HEK293 (cell line): ENCODE measurements around the gene TRAPPC12.

ENCODE experiments used
- CTCF ChIA-PET: fragments of 350-600 bp; formaldehyde crosslinking; extraction: SDS; loops from one replicate; lab custom pipeline; 2021; ENCODE audit warnings: antibody characterized with exemption; lab: Yijun Ruan, JAX
- POLR2A ChIA-PET: fragments of 300-600 bp; formaldehyde crosslinking; extraction: SDS; loops from one replicate; lab custom pipeline; 2020; ENCODE audit warnings: antibody characterized with exemption, inconsistent platforms; lab: Yijun Ruan, JAX
- H3K27ac ChIP-seq: fragments of 200-500 bp; sonication (Bioruptor generic); 2 replicates; pipeline ENCODE4 v1.5.1; 2014; ENCODE audit warnings: low read depth, low read length, control low read depth, inconsistent platforms; ENCODE audit errors: extremely low read depth
- H3K36me3 ChIP-seq, 2 experiments: fragments of 200-500 bp in 1 of 2; sonication (Bioruptor generic) in 1 of 2; 1 replicate in 1 of 2; 2 replicates in 1 of 2; pipeline ENCODE4 v1.5.1; 2014 to 2017; ENCODE audit warnings: inconsistent platforms in 2 of 2, low read length in 2 of 2; ENCODE audit not compliant: control insufficient read depth in 2 of 2, insufficient read depth in 1 of 2
- H3K4me1 ChIP-seq: fragments of 200-500 bp; sonication (Bioruptor generic); 2 replicates; pipeline ENCODE4 v1.5.1; 2014; ENCODE audit warnings: mild to moderate bottlenecking, low read length, inconsistent platforms; ENCODE audit not compliant: control insufficient read depth, insufficient read depth
- H3K4me3 ChIP-seq: 2 replicates; pipeline ENCODE4 v1.5.1; 2011; ENCODE audit warnings: low read depth, mild to moderate bottlenecking, control low read depth, low read length, moderate library complexity
- H3K9me3 ChIP-seq: fragments of 200-500 bp; sonication (Bioruptor generic); 2 replicates; pipeline ENCODE4 v1.5.1; 2014; ENCODE audit warnings: low read depth, low read length, inconsistent platforms; ENCODE audit not compliant: control insufficient read depth, insufficient read depth
- HOXD13 ChIP-seq: sonication (generic); formaldehyde crosslinking; IDR thresholded peaks from 2 replicates; pipeline ENCODE4 v1.8.0; 2022; ENCODE audit warnings: missing genetic modification reagents, borderline replicate concordance
- OVOL3 ChIP-seq: fragments of 450-650 bp; formaldehyde crosslinking; IDR thresholded peaks from 2 replicates; pipeline ENCODE4 v1.5.1; 2016; ENCODE audit warnings: missing biosample characterization, missing genetic modification characterization
- REPIN1 ChIP-seq: fragments of 450-650 bp; formaldehyde crosslinking; IDR thresholded peaks from 2 replicates; pipeline ENCODE4 v1.5.1; 2017; ENCODE audit warnings: missing biosample characterization, missing genetic modification characterization, low read depth
- SCRT1 ChIP-seq: fragments of 450-650 bp; formaldehyde crosslinking; IDR thresholded peaks from 2 replicates; pipeline ENCODE4 v1.5.1; 2016; ENCODE audit warnings: missing biosample characterization, missing genetic modification characterization, borderline replicate concordance
- WT1 ChIP-seq: fragments of 450-650 bp; formaldehyde crosslinking; IDR thresholded peaks from 2 replicates; pipeline ENCODE4 v1.5.1; 2016; ENCODE audit warnings: missing biosample characterization, missing genetic modification characterization
- ZBTB17 ChIP-seq: fragments of 450-650 bp; formaldehyde crosslinking; IDR thresholded peaks from 2 replicates; pipeline ENCODE4 v1.5.1; 2016; ENCODE audit warnings: missing biosample characterization, missing genetic modification characterization
- ZIC2 ChIP-seq: fragments of 450-650 bp; formaldehyde crosslinking; IDR thresholded peaks from 2 replicates; pipeline ENCODE4 v1.5.1; 2016; ENCODE audit warnings: missing biosample characterization, missing genetic modification characterization
- ZNF121 ChIP-seq: fragments of 450-650 bp; formaldehyde crosslinking; IDR thresholded peaks from 2 replicates; pipeline ENCODE4 v1.5.1; 2016; ENCODE audit warnings: missing biosample characterization, missing genetic modification characterization
- ZNF138 ChIP-seq: fragments of 450-650 bp; formaldehyde crosslinking; IDR thresholded peaks from 2 replicates; pipeline ENCODE4 v1.5.1; 2016; ENCODE audit warnings: missing biosample characterization, missing genetic modification characterization, borderline replicate concordance
- ZNF16 ChIP-seq: fragments of 450-650 bp; formaldehyde crosslinking; IDR thresholded peaks from 2 replicates; pipeline ENCODE4 v1.5.1; 2016; ENCODE audit warnings: low read depth, missing biosample characterization, missing genetic modification characterization
- ZNF184 ChIP-seq: fragments of 450-650 bp; IDR thresholded peaks from 2 replicates; pipeline ENCODE4 v1.5.1; 2018; ENCODE audit warnings: missing biosample characterization, mild to moderate bottlenecking, missing genetic modification characterization
- ZNF223 ChIP-seq: fragments of 450-650 bp; formaldehyde crosslinking; IDR thresholded peaks from 2 replicates; pipeline ENCODE4 v1.5.1; 2016; ENCODE audit warnings: missing biosample characterization, missing genetic modification characterization
- ZNF239 ChIP-seq: fragments of 450-650 bp; formaldehyde crosslinking; IDR thresholded peaks from 2 replicates; pipeline ENCODE4 v1.5.1; 2016; ENCODE audit warnings: missing biosample characterization, missing genetic modification characterization
- ZNF37A ChIP-seq: fragments of 450-650 bp; IDR thresholded peaks from 2 replicates; pipeline ENCODE4 v1.5.1; 2018; ENCODE audit warnings: missing biosample characterization, missing genetic modification characterization
- ZNF560 ChIP-seq: fragments of 450-650 bp; formaldehyde crosslinking; IDR thresholded peaks from 2 replicates; pipeline ENCODE4 v1.5.1; 2017; ENCODE audit warnings: missing biosample characterization, missing genetic modification characterization, borderline replicate concordance
- ZNF561 ChIP-seq: fragments of 450-650 bp; IDR thresholded peaks from 2 replicates; pipeline ENCODE4 v1.5.1; 2018; ENCODE audit warnings: missing biosample characterization, missing genetic modification characterization, borderline replicate concordance
- ZNF626 ChIP-seq: fragments of 450-650 bp; sonication (Bioruptor Pico); formaldehyde crosslinking; IDR thresholded peaks from 2 replicates; pipeline ENCODE4 v1.5.1; 2018; ENCODE audit warnings: missing biosample characterization, missing genetic modification characterization, inconsistent platforms
- ZNF654 ChIP-seq: fragments of 450-650 bp; formaldehyde crosslinking; IDR thresholded peaks from 2 replicates; pipeline ENCODE4 v1.5.1; 2016; ENCODE audit warnings: low read depth, missing biosample characterization, missing genetic modification characterization
- ZNF777 ChIP-seq: fragments of 450-650 bp; formaldehyde crosslinking; IDR thresholded peaks from 2 replicates; pipeline ENCODE4 v1.5.1; 2017; ENCODE audit warnings: missing biosample characterization, missing genetic modification characterization, borderline replicate concordance
- ZSCAN16 ChIP-seq: fragments of 450-650 bp; formaldehyde crosslinking; IDR thresholded peaks from 2 replicates; pipeline ENCODE4 v1.5.1; 2016; ENCODE audit warnings: missing biosample characterization, missing genetic modification characterization
- TF ChIP-seq, protein P1 (sequence below): fragments of 450-650 bp; IDR thresholded peaks from 2 replicates; pipeline ENCODE4 v1.5.1; 2018; ENCODE audit warnings: missing biosample characterization, missing genetic modification characterization
- TF ChIP-seq, protein P2 (sequence below): fragments of 450-650 bp; formaldehyde crosslinking; IDR thresholded peaks from 2 replicates; pipeline ENCODE4 v1.5.1; 2016; ENCODE audit warnings: missing biosample characterization, missing genetic modification characterization
- TF ChIP-seq, protein P3 (sequence below): fragments of 450-650 bp; formaldehyde crosslinking; IDR thresholded peaks from 2 replicates; pipeline ENCODE4 v1.5.1; 2017; ENCODE audit warnings: missing biosample characterization, missing genetic modification characterization
- TF ChIP-seq, protein P4 (sequence below): fragments of 450-650 bp; formaldehyde crosslinking; IDR thresholded peaks from 2 replicates; pipeline ENCODE4 v1.5.1; 2016; ENCODE audit warnings: missing biosample characterization, missing genetic modification characterization
- TF ChIP-seq, protein P5 (sequence below): fragments of 450-650 bp; formaldehyde crosslinking; IDR thresholded peaks from 2 replicates; pipeline ENCODE4 v1.5.1; 2016; ENCODE audit warnings: missing biosample characterization, missing genetic modification characterization, borderline replicate concordance
- TF ChIP-seq, protein P6 (sequence below): fragments of 450-650 bp; formaldehyde crosslinking; IDR thresholded peaks from 2 replicates; pipeline ENCODE4 v1.5.1; 2016; ENCODE audit warnings: missing biosample characterization, missing genetic modification characterization

TRAPPC12 gene

DNA sequence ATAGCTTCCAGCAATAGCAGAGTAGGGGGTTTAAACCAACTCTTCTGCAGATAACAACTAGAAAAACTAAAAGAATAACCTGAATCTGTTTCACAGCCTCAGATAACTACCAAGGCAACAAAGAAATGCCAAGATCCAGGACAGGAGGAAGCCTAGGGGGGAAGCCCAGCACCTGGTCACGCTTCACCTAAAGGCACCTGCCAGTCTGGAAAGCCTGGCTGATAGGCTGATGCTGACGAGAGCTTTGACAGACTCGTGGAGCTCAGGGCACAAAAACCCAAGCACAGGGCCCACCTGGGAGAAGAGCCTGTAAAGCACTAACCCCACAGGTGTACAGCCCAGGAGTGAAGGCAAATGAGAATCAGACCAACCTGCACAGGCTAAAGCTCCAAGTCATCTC, 24.5 kb upstream of the TRAPPC12 start:
- H3K9me3 ChIP-seq, result no peaks in the 10 kb centered on the region
- no peak overlapping the region for H3K27ac ChIP-seq
- H3K4me1 ChIP-seq, result no peaks in the 10 kb centered on the region
- no peak overlapping the region for H3K4me3 ChIP-seq
- ChIA-PET POLR2A (no interaction called here), CTCF (interaction anchor here (1.1 kb wide), 1 partner anchor 9 kb away, joined by 3 read pairs; no protein-coding TSS in a partner anchor)
- H3K36me3 ChIP-seq, result peaks cover 0 to 30% of the 10 kb centered on the region in 2 experiments; a peak in 1 of 3 replicates
- TF ChIP-seq ZNF16 (tag by site-specific recombination) (no peak), HOXD13 (CRISPR knock-in tag) (no peak), SCRT1 (no peak), ZSCAN16 (tag by site-specific recombination) (no peak), ZNF37A (no peak), REPIN1 (tag by site-specific recombination) (no peak), ZNF626 (tag by site-specific recombination) (no peak), OVOL3 (tag by site-specific recombination) (no peak), ZNF184 (no peak), ZNF560 (tag by site-specific recombination) (no peak)
- TF ChIP-seq, protein P1, sequence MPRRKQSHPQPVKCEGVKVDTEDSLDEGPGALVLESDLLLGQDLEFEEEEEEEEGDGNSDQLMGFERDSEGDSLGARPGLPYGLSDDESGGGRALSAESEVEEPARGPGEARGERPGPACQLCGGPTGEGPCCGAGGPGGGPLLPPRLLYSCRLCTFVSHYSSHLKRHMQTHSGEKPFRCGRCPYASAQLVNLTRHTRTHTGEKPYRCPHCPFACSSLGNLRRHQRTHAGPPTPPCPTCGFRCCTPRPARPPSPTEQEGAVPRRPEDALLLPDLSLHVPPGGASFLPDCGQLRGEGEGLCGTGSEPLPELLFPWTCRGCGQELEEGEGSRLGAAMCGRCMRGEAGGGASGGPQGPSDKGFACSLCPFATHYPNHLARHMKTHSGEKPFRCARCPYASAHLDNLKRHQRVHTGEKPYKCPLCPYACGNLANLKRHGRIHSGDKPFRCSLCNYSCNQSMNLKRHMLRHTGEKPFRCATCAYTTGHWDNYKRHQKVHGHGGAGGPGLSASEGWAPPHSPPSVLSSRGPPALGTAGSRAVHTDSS (tag by site-specific recombination), result no peak
- TF ChIP-seq, protein P2, sequence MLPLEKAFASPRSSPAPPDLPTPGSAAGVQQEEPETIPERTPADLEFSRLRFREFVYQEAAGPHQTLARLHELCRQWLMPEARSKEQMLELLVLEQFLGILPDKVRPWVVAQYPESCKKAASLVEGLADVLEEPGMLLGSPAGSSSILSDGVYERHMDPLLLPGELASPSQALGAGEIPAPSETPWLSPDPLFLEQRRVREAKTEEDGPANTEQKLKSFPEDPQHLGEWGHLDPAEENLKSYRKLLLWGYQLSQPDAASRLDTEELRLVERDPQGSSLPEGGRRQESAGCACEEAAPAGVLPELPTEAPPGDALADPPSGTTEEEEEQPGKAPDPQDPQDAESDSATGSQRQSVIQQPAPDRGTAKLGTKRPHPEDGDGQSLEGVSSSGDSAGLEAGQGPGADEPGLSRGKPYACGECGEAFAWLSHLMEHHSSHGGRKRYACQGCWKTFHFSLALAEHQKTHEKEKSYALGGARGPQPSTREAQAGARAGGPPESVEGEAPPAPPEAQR (tag by site-specific recombination), result no peak

DNA sequence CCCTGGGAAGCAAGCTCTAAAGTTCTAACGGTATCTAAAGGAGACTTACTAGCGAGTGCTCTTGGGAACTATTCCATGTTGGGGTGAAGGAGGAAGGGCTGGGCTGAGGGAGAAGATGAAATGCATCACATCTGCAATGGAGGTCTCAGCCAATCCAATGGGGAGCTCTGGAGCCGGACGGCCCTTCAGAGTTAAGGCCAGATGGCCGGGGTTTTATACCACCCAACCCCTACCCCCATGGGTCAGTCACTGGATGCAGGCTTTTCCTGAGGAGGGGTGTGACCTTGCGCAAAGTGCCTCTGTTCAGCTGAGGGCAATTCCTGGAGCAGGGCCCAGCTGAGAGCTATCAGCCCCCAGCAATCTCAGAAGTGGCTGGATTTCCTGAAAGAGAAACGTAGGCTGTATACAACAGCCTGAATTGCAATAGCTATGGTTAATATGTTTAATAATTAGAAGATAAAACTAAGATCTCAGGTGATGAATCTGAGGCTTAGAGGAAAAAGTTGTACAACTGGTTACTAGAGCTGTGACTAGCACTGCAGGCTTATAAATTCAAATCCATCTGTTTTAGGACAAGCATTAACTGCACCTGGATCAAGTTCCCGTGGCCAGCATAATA, 23.4 kb upstream of the TRAPPC12 start:
- CTCF ChIA-PET, result interaction anchor here (0.6 to 1.1 kb wide), 2 partner anchors 8 to 66 kb away, joined by 3 read pairs; no protein-coding TSS in a partner anchor
- no peak overlapping the region for H3K27ac ChIP-seq
- no peak overlapping the region for H3K4me3 ChIP-seq
- H3K36me3 ChIP-seq, result peaks cover 0 to 30% of the 10 kb centered on the region in 2 experiments; a peak in 1 of 3 replicates
- H3K9me3 ChIP-seq, result no peaks in the 10 kb centered on the region
- POLR2A ChIA-PET, result no interaction called here
- TF ChIP-seq SCRT1 (no peak), ZBTB17 (tag by site-specific recombination) (no peak), ZNF561 (no peak), ZNF223 (no peak), ZIC2 (tag by site-specific recombination) (no peak), ZNF239 (tag by site-specific recombination) (no peak), ZNF654 (tag by site-specific recombination) (no peak), ZNF121 (tag by site-specific recombination) (no peak), HOXD13 (CRISPR knock-in tag) (no peak), ZNF138 (tag by site-specific recombination) (no peak), ZSCAN16 (tag by site-specific recombination) (no peak), WT1 (no peak), ZNF777 (tag by site-specific recombination) (no peak)
- TF ChIP-seq, protein P3, sequence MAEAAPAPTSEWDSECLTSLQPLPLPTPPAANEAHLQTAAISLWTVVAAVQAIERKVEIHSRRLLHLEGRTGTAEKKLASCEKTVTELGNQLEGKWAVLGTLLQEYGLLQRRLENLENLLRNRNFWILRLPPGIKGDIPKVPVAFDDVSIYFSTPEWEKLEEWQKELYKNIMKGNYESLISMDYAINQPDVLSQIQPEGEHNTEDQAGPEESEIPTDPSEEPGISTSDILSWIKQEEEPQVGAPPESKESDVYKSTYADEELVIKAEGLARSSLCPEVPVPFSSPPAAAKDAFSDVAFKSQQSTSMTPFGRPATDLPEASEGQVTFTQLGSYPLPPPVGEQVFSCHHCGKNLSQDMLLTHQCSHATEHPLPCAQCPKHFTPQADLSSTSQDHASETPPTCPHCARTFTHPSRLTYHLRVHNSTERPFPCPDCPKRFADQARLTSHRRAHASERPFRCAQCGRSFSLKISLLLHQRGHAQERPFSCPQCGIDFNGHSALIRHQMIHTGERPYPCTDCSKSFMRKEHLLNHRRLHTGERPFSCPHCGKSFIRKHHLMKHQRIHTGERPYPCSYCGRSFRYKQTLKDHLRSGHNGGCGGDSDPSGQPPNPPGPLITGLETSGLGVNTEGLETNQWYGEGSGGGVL, result no peak
- TF ChIP-seq, protein P4, sequence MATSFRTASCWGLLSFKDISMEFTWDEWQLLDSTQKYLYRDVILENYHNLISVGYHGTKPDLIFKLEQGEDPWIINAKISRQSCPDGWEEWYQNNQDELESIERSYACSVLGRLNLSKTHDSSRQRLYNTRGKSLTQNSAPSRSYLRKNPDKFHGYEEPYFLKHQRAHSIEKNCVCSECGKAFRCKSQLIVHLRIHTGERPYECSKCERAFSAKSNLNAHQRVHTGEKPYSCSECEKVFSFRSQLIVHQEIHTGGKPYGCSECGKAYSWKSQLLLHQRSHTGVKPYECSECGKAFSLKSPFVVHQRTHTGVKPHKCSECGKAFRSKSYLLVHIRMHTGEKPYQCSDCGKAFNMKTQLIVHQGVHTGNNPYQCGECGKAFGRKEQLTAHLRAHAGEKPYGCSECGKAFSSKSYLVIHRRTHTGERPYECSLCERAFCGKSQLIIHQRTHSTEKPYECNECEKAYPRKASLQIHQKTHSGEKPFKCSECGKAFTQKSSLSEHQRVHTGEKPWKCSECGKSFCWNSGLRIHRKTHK, result no peak
- TF ChIP-seq, protein P5, sequence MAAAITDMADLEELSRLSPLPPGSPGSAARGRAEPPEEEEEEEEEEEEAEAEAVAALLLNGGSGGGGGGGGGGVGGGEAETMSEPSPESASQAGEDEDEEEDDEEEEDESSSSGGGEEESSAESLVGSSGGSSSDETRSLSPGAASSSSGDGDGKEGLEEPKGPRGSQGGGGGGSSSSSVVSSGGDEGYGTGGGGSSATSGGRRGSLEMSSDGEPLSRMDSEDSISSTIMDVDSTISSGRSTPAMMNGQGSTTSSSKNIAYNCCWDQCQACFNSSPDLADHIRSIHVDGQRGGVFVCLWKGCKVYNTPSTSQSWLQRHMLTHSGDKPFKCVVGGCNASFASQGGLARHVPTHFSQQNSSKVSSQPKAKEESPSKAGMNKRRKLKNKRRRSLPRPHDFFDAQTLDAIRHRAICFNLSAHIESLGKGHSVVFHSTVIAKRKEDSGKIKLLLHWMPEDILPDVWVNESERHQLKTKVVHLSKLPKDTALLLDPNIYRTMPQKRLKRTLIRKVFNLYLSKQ, result no peak
- TF ChIP-seq, protein P6, sequence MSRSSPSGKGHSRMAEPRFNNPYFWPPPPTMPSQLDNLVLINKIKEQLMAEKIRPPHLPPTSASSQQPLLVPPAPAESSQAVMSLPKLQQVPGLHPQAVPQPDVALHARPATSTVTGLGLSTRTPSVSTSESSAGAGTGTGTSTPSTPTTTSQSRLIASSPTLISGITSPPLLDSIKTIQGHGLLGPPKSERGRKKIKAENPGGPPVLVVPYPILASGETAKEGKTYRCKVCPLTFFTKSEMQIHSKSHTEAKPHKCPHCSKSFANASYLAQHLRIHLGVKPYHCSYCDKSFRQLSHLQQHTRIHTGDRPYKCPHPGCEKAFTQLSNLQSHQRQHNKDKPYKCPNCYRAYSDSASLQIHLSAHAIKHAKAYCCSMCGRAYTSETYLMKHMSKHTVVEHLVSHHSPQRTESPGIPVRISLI (tag by site-specific recombination), result no peak
- H3K4me1 ChIP-seq, result no peaks in the 10 kb centered on the region
